CD4-positive, CD25-positive, alpha-beta regulatory T cell (primary cell): Measurements from ENCODE around the gene NPBWR2. TPM values are rescaled to one million over a fixed set of nuclear protein-coding genes. Genes with fewer than 3 reads are reported as not detected.
A peak's percentile ranks its signal among the peaks of the same experiment; 100 is the strongest.
"Not testable (repeated sequence)": the region's sequence is repeated elsewhere in the genome, so short reads cannot be mapped to it uniquely, and the experiment has no call there.

Experiments used
- ATAC-seq, 2 donors: fragments of 150-1000 bp; cut with Tn5 transposase; one replicate each; pipeline ENCODE4 v1.10.0; 2021; ENCODE audit warnings: low read depth in 2 of 2, moderate number of reproducible peaks in 2 of 2, moderate library complexity in 1 of 2
- DNase-seq, 3 donors: peaks; one replicate each; pipeline versions ENCODE4 v3.0.0 to v3.0.0-alpha.2; 2012 to 2022; ENCODE audit warnings: mixed read lengths in 1 of 3
- H3K27ac ChIP-seq: one replicate; pipeline ENCODE4 v1.7.0; 2013; ENCODE audit warnings: mild to moderate bottlenecking, low read length; ENCODE audit not compliant: insufficient read depth, poor library complexity, severe bottlenecking
- H3K27me3 ChIP-seq: one replicate; pipeline ENCODE4 v1.7.0; 2013; ENCODE audit warnings: low read length; ENCODE audit not compliant: control insufficient read depth, insufficient read depth
- H3K36me3 ChIP-seq: one replicate; pipeline ENCODE4 v1.7.0; 2013; ENCODE audit warnings: mild to moderate bottlenecking, low read length, moderate library complexity; ENCODE audit not compliant: control insufficient read depth, insufficient read depth
- H3K4me1 ChIP-seq: 2 replicates; pipeline ENCODE4 v1.7.0; 2013; ENCODE audit warnings: mild to moderate bottlenecking, low read length; ENCODE audit not compliant: insufficient read depth, control insufficient read depth, poor library complexity, severe bottlenecking
- H3K4me3 ChIP-seq: one replicate; pipeline ENCODE4 v1.7.0; 2013; ENCODE audit warnings: low read depth, mild to moderate bottlenecking, low read length, moderate library complexity
- H3K9me3 ChIP-seq, 2 experiments: 1 replicate in 1 of 2; 2 replicates in 1 of 2; pipeline ENCODE4 v1.7.0; 2013; ENCODE audit warnings: low read length in 2 of 2, mild to moderate bottlenecking in 1 of 2, moderate library complexity in 1 of 2; ENCODE audit not compliant: control insufficient read depth in 2 of 2
- H3K27ac Mint-ChIP-seq, 3 donors: one replicate each; pipeline ENCODE4 v1.8.0; 2020 to 2022; ENCODE audit warnings: mild to moderate bottlenecking in 3 of 3, mixed read lengths in 3 of 3, moderate library complexity in 2 of 3
- H3K27me3 Mint-ChIP-seq: one replicate; pipeline ENCODE4 v1.8.0; 2022; ENCODE audit warnings: mild to moderate bottlenecking, mixed read lengths
- H3K36me3 Mint-ChIP-seq: one replicate; pipeline ENCODE4 v1.8.0; 2020; ENCODE audit warnings: mixed read lengths
- H3K4me1 Mint-ChIP-seq, 4 donors: one replicate each; pipeline ENCODE4 v1.8.0; 2020 to 2022; ENCODE audit warnings: mixed read lengths in 4 of 4, mild to moderate bottlenecking in 1 of 4
- H3K4me3 Mint-ChIP-seq, 4 donors: one replicate each; pipeline ENCODE4 v1.8.0; 2020 to 2022; ENCODE audit warnings: mild to moderate bottlenecking in 4 of 4, mixed read lengths in 4 of 4, moderate library complexity in 3 of 4
- H3K9me3 Mint-ChIP-seq, 7 donors: one replicate each; pipeline ENCODE4 v1.8.0; 2020 to 2022; ENCODE audit warnings: mixed read lengths in 7 of 7, mild to moderate bottlenecking in 3 of 7, moderate library complexity in 2 of 7
- polyA plus RNA-seq, 4 donors: library from polyadenylated mRNA; unstranded; fragments of 300-500 nt; fragmentation: Illumina TruSeq; gene quantifications; one replicate each; pipeline ENCODE4 v1.2.3, GENCODE V29; 2021
- total RNA-seq: library from RNA; stranded (reverse); gene quantifications from one replicate; pipeline ENCODE4 v1.2.3, GENCODE V29; 2022

Gene NPBWR2
- total and polyA plus RNA-seq, 5 donors from 2014 or later, result not detected

DNA sequence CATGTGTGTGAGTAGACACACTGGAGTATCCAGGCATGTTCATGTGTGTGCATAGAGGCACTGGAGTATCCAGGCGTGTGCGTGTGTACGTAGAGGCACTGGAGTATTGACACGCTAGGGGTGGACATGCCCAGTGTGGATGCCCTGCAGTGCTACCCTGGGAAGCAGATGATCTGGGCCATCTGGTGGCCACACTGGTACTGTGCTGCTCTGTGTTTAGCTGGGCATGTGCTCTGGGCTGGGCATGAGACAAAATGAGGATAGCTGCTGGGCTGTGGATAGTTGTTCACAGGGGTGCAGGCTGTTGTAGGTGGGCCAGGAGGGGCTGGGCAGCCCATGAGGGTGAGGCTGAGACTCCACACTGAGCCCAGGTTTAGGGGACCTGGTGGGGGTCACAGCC lies 24.0 kb upstream of the NPBWR2 start:
- Mint-ChIP-seq H3K4me1 (peaks cover 0 to 5% (median 0%) of the 10 kb centered on the region in 4 donors), H3K36me3 (no peaks in the 10 kb centered on the region), H3K27me3 (peaks cover 17% of the 10 kb centered on the region), H3K9me3 (peaks cover 0 to 2% (median 0%) of the 10 kb centered on the region in 7 donors), H3K4me3 (no peak overlapping the region), H3K27ac (no peak overlapping the region)
- Histone ChIP-seq H3K27me3 (no peaks in the 10 kb centered on the region), H3K4me1 (no peaks in the 10 kb centered on the region), H3K9me3 (no peaks in the 10 kb centered on the region), H3K36me3 (no peaks in the 10 kb centered on the region), H3K27ac (no peak overlapping the region), H3K4me3 (no peak overlapping the region)
- ATAC-seq, result no peak
- DNase-seq, result peak in 1 of 3 donors; percentile 10

GRCh38 chr20:64130876-64131275 lies 23.5 kb upstream of the NPBWR2 start:
- DNase-seq, result no peak
- H3K27me3 Mint-ChIP-seq, result peaks cover 17% of the 10 kb centered on the region
- H3K4me1 Mint-ChIP-seq, result peaks cover 0 to 5% (median 0%) of the 10 kb centered on the region in 4 donors

DNA sequence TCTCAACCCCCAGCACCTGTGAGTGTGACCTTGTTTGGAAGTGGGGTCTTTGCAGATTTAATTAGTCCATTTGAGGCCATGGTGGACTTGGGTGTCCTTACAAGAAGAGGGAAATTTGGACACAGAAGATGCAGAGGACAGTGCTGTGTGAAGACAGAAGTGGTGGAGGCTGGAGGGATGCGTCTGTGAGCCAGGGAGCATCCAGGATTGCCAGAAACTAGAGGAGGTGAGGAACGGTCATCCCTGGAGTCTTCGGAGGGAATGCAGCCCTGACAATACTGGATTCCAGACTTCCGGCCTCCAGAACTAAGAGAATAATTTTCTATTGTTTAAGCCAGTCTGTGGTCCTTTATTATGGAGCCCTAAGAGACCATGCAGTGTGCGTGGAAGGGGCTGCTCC lies 22.9 kb upstream of the NPBWR2 start:
- Histone ChIP-seq H3K9me3 (no peaks in the 10 kb centered on the region), H3K4me1 (no peaks in the 10 kb centered on the region), H3K27me3 (no peaks in the 10 kb centered on the region), H3K4me3 (no peak overlapping the region), H3K36me3 (no peaks in the 10 kb centered on the region), H3K27ac (no peak overlapping the region)
- ATAC-seq, result no peak
- Mint-ChIP-seq H3K4me1 (peaks cover 0 to 5% (median 0%) of the 10 kb centered on the region in 4 donors), H3K9me3 (peaks cover 0 to 2% (median 0%) of the 10 kb centered on the region in 7 donors), H3K36me3 (no peaks in the 10 kb centered on the region), H3K4me3 (no peak overlapping the region), H3K27ac (no peak overlapping the region), H3K27me3 (peaks cover 17% of the 10 kb centered on the region)
- no peak for DNase-seq

More at GRCh38 chr20:64130876-64131275, 23.5 kb upstream of the NPBWR2 start:
- Mint-ChIP-seq H3K9me3 (peaks cover 0 to 2% (median 0%) of the 10 kb centered on the region in 7 donors), H3K4me3 (no peak overlapping the region), H3K36me3 (no peaks in the 10 kb centered on the region), H3K27ac (no peak overlapping the region)
- Histone ChIP-seq H3K27ac (no peak overlapping the region), H3K27me3 (no peaks in the 10 kb centered on the region), H3K4me3 (no peak overlapping the region), H3K4me1 (no peaks in the 10 kb centered on the region), H3K36me3 (no peaks in the 10 kb centered on the region), H3K9me3 (no peaks in the 10 kb centered on the region)
- ATAC-seq, result no peak

DNA sequence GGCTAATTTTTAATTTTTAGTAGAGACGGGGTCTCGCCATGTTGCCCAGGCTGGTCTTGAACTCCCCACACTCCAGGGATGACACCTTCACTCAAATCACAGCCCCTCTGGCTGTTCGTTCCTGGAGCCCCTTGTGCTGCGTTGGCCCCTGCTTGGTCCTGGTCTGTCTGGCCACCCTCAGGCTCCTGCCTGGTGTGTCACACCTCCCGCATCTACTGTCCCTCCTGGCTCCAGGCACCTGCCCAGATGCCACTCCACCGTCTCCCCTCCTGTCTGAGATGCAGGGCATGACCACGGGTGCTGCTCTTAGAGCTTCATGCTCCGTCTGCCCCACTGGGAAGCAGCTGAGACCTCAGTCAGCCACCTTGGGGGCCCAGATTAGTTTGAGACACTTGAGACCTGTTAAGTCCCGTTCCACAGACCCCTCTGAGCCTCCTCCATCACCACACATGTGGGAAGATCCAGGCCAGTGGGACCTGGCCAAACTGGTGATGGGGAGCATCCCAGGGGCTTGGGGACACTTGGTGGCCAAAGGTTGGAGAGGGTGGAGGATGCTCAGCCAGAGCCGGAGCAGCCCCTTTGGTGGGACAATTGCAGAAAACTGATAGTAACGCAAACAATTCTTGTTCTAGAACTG lies 21.9 kb upstream of the NPBWR2 start:
- DNase-seq, result no peak
- Mint-ChIP-seq H3K27ac (peak overlapping the region in 1 of 3 donors; percentile 18), H3K4me3 (no peak overlapping the region), H3K9me3 (peaks cover 0 to 2% (median 0%) of the 10 kb centered on the region in 7 donors), H3K36me3 (no peaks in the 10 kb centered on the region), H3K27me3 (peaks cover 23% of the 10 kb centered on the region), H3K4me1 (no peaks in the 10 kb centered on the region)
- H3K36me3 ChIP-seq, result no peaks in the 10 kb centered on the region
- no peaks in the 10 kb centered on the region for H3K4me1 ChIP-seq
- H3K27ac ChIP-seq, result no peak overlapping the region
- ATAC-seq, result no peak
- H3K27me3 ChIP-seq, result no peaks in the 10 kb centered on the region
- no peak overlapping the region for H3K4me3 ChIP-seq
- no peaks in the 10 kb centered on the region for H3K9me3 ChIP-seq

DNA sequence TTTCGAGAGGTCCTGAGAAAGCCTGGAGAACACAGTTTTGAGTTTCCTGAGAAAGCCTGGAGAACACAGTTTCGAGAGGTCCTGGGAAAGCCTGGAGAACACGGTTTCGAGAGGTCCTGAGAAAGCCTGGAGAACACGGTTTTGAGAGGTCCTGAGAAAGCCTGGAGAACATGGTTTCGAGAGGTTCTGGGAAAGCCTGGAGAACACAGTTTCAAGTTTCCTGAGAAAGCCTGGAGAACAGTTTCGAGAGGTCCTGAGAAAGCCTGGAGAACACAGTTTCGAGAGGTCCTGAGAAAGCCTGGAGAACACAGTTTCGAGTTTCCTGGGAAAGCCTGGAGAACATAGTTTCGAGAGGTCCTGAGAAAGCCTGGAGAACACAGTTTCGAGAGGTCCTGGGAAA lies 16.2 kb upstream of the NPBWR2 start:
- peaks cover 23% of the 10 kb centered on the region for H3K27me3 Mint-ChIP-seq
- H3K36me3 Mint-ChIP-seq, H3K4me3 Mint-ChIP-seq, H3K27me3 ChIP-seq, H3K4me3 ChIP-seq, DNase-seq, H3K4me1 Mint-ChIP-seq, H3K27ac Mint-ChIP-seq, H3K36me3 ChIP-seq, H3K4me1 ChIP-seq, H3K9me3 ChIP-seq, H3K27ac ChIP-seq, H3K9me3 Mint-ChIP-seq, ATAC-seq: not testable (repeated sequence)

DNA sequence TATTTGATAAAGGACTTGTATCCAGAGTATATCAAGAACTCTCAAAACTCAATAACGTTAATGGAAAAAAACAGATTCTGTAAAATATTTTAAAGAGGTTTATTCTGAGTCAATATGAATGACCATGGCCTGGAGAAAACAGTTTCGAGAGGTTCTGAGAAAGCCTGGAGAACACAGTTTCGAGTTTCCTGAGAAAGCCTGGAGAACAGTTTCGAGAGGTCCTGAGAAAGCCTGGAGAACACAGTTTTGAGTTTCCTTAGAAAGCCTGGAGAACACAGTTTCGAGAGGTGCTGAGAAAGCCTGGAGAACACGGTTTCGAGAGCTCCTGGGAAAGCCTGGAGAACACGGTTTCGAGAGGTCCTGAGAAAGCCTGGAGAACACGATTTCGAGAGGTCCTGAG lies 15.6 kb upstream of the NPBWR2 start:
- not testable (repeated sequence) for ATAC-seq, H3K36me3 Mint-ChIP-seq

DNA sequence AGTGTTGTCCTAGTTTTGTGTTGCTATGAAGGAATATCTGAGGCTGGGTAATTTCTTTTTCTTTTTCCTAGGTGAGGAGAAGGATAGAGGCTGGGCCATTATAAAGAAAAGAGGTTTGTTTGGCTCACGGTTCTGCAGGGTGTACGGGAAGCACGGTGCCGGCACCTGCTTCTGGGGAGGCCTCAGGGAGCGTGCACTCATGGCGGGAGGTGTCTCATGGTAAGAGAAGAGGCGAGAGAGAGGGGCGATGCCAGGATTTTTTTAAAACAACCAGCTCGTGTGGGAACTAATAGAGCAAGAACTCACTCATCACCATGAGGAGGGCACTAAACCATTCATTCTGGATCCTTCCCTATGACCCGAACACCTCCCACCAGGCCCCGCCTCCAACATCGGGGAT lies 14.2 kb upstream of the NPBWR2 start:
- Histone ChIP-seq H3K27ac (no peak overlapping the region), H3K9me3 (no peaks in the 10 kb centered on the region), H3K27me3 (no peaks in the 10 kb centered on the region), H3K36me3 (no peaks in the 10 kb centered on the region), H3K4me3 (no peak overlapping the region), H3K4me1 (peaks cover 8% of the 10 kb centered on the region)
- DNase-seq (no peak), ATAC-seq (no peak)
- H3K27ac Mint-ChIP-seq, result no peak overlapping the region
- H3K27me3 Mint-ChIP-seq, result peaks cover 19% of the 10 kb centered on the region
- peaks cover 0 to 2% (median 0%) of the 10 kb centered on the region in 7 donors for H3K9me3 Mint-ChIP-seq
- peaks cover 0 to 9% (median 5%) of the 10 kb centered on the region in 4 donors for H3K4me1 Mint-ChIP-seq
- no peaks in the 10 kb centered on the region for H3K36me3 Mint-ChIP-seq
- no peak overlapping the region for H3K4me3 Mint-ChIP-seq

More for the DNA sequence above, 15.6 kb upstream of the NPBWR2 start:
- H3K27ac Mint-ChIP-seq, H3K4me1 ChIP-seq, H3K4me1 Mint-ChIP-seq, H3K9me3 ChIP-seq, H3K36me3 ChIP-seq, H3K27ac ChIP-seq, H3K4me3 ChIP-seq, H3K4me3 Mint-ChIP-seq, DNase-seq, H3K9me3 Mint-ChIP-seq, H3K27me3 ChIP-seq: not testable (repeated sequence)
- peaks cover 19% of the 10 kb centered on the region for H3K27me3 Mint-ChIP-seq
